IMR-90 (cell line): ENCODE measurements around the gene SOX9. TPM values are rescaled to one million over a fixed set of nuclear protein-coding genes. Genes with fewer than 3 reads are reported as not detected.

Experiments
- ATAC-seq: fragments of 200-7000 bp; cut with Tn5 transposase; 2 replicates; pipeline ENCODE4 v1.9.1; 2020; ENCODE audit warnings: low read depth, mild to moderate bottlenecking, moderate library complexity
- BruUV-seq: library from RNA; stranded (reverse); fragments of 400-500 nt; replicated peaks from 2 replicates; lab custom pipeline; 2021; lab: Mats Ljungman, UMichigan
- CTCF ChIA-PET: fragments of 300-600 bp; formaldehyde crosslinking; extraction: SDS; loops from one replicate; lab custom pipeline; 2021; ENCODE audit warnings: antibody characterized with exemption; lab: Yijun Ruan, JAX
- POLR2A ChIA-PET: fragments of 300-600 bp; sonication (Branson Sonifier 250); formaldehyde crosslinking; loops from one replicate; lab custom pipeline; 2022; ENCODE audit warnings: antibody characterized with exemption; ENCODE audit not compliant: unreplicated experiment; lab: Charles Lee
- DNase-seq: peaks from one replicate; pipeline ENCODE4 v3.0.0; 2013
- H2AFZ ChIP-seq: replicated peaks from 2 replicates; pipeline ENCODE3; 2013; ENCODE audit warnings: low read length, mild to moderate bottlenecking; ENCODE audit not compliant: poor library complexity
- H2AK5ac ChIP-seq: 2 replicates; pipeline ENCODE4 v1.6.1; 2013; ENCODE audit warnings: low read depth, low read length, inconsistent platforms
- H2AK9ac ChIP-seq: replicated peaks from 2 replicates; pipeline ENCODE3; 2013; ENCODE audit warnings: mild to moderate bottlenecking, low read depth, low read length, moderate library complexity; ENCODE audit not compliant: poor library complexity
- H2BK120ac ChIP-seq: 2 replicates; pipeline ENCODE4 v1.6.1; 2013; ENCODE audit warnings: low read depth, low read length, inconsistent platforms
- H2BK15ac ChIP-seq: 3 replicates; pipeline ENCODE4 v1.6.1; 2013; ENCODE audit warnings: low read depth, low read length, inconsistent platforms
- H2BK20ac ChIP-seq: 2 replicates; pipeline ENCODE4 v1.6.1; 2013; ENCODE audit warnings: low read depth, mild to moderate bottlenecking, inconsistent platforms, low read length, moderate library complexity
- H2BK5ac ChIP-seq: 2 replicates; pipeline ENCODE4 v1.6.1; 2013; ENCODE audit warnings: mild to moderate bottlenecking, low read depth, low read length, inconsistent platforms; ENCODE audit not compliant: poor library complexity, severe bottlenecking
- H3K14ac ChIP-seq: replicated peaks from 2 replicates; pipeline ENCODE4 v1.6.1; 2013; ENCODE audit warnings: low read depth, low read length, inconsistent platforms
- H3K18ac ChIP-seq: 2 replicates; pipeline ENCODE4 v1.6.1; 2013; ENCODE audit warnings: low read depth, low read length, control low read depth
- H3K23ac ChIP-seq: 2 replicates; pipeline ENCODE4 v1.6.1; 2013; ENCODE audit warnings: low read depth, low read length, inconsistent platforms
- H3K27ac ChIP-seq: 2 replicates; pipeline ENCODE4 v1.5.1; 2013; ENCODE audit warnings: mild to moderate bottlenecking, control low read depth, low read length; ENCODE audit not compliant: insufficient read depth
- H3K27me3 ChIP-seq: 2 replicates; pipeline ENCODE4 v1.6.1; 2013; ENCODE audit warnings: low read length; ENCODE audit not compliant: control insufficient read depth, insufficient read depth
- H3K36me3 ChIP-seq: 2 replicates; pipeline ENCODE4 v1.6.1; 2013; ENCODE audit warnings: low read length, mixed read lengths; ENCODE audit not compliant: control insufficient read depth, insufficient read depth
- H3K4ac ChIP-seq: 2 replicates; pipeline ENCODE4 v1.6.1; 2013; ENCODE audit warnings: low read depth, low read length, inconsistent platforms
- H3K4me1 ChIP-seq: 2 replicates; pipeline ENCODE4 v1.6.1; 2013; ENCODE audit warnings: low read length, mixed read lengths; ENCODE audit not compliant: control insufficient read depth, insufficient read depth
- H3K4me2 ChIP-seq: 2 replicates; pipeline ENCODE4 v1.6.1; 2013; ENCODE audit warnings: low read depth, mild to moderate bottlenecking, control low read depth, low read length, moderate library complexity
- H3K4me3 ChIP-seq: 2 replicates; pipeline ENCODE4 v1.5.1; 2013; ENCODE audit warnings: low read depth, mild to moderate bottlenecking, control low read depth, low read length, moderate library complexity; ENCODE audit not compliant: insufficient read depth
- H3K56ac ChIP-seq: 2 replicates; pipeline ENCODE4 v1.6.1; 2013; ENCODE audit warnings: low read length, inconsistent platforms; ENCODE audit not compliant: insufficient read depth; ENCODE audit errors: extremely low read depth
- H3K79me1 ChIP-seq, 2 experiments: 2 replicates each; pipeline ENCODE4 v1.6.1; 2013; ENCODE audit warnings: low read length in 2 of 2, inconsistent platforms in 1 of 2, low read depth in 1 of 2
- H3K9ac ChIP-seq: 2 replicates; pipeline ENCODE4 v1.6.1; 2013; ENCODE audit warnings: low read depth, low read length, control low read depth
- H3K9me1 ChIP-seq: 2 replicates; pipeline ENCODE4 v1.6.1; 2013; ENCODE audit warnings: low read length, inconsistent platforms; ENCODE audit not compliant: insufficient read depth
- H3K9me3 ChIP-seq: 2 replicates; pipeline ENCODE4 v1.6.1; 2013; ENCODE audit warnings: low read length; ENCODE audit not compliant: control insufficient read depth, insufficient read depth
- H4K20me1 ChIP-seq: 2 replicates; pipeline ENCODE4 v1.6.1; 2013; ENCODE audit warnings: low read length, inconsistent platforms; ENCODE audit not compliant: insufficient read depth
- H4K5ac ChIP-seq: 2 replicates; pipeline ENCODE4 v1.6.1; 2013; ENCODE audit warnings: mild to moderate bottlenecking, low read depth, low read length, control low read depth
- H4K8ac ChIP-seq, 2 experiments: 2 replicates each; pipeline ENCODE4 v1.6.1; 2013; ENCODE audit warnings: low read depth in 2 of 2, low read length in 2 of 2, control low read depth in 1 of 2, inconsistent platforms in 1 of 2
- H4K91ac ChIP-seq: 2 replicates; pipeline ENCODE4 v1.6.1; 2013; ENCODE audit warnings: low read depth, low read length, inconsistent platforms; ENCODE audit not compliant: insufficient read depth
- CEBPB ChIP-seq: IDR thresholded peaks from 2 replicates; pipeline ENCODE4 v1.6.1; 2012; ENCODE audit warnings: low read depth, low read length, improper control_type of control experiment
- MAFK ChIP-seq: IDR thresholded peaks from 2 replicates; pipeline ENCODE4 v1.6.1; 2012; ENCODE audit warnings: low read depth, low read length, improper control_type of control experiment
- MAZ ChIP-seq: IDR thresholded peaks from 2 replicates; pipeline ENCODE4 v1.6.1; 2012; ENCODE audit warnings: low read depth, mild to moderate bottlenecking, low read length, improper control_type of control experiment, moderate library complexity, borderline replicate concordance
- MXI1 ChIP-seq: IDR thresholded peaks from 2 replicates; pipeline ENCODE4 v1.6.1; 2012; ENCODE audit warnings: low read depth, mild to moderate bottlenecking, low read length, moderate library complexity, borderline replicate concordance
- NFE2L2 ChIP-seq: fragments of 150-350 bp; IDR thresholded peaks from 2 replicates; pipeline ENCODE4 v1.6.1; 2016; ENCODE audit warnings: low read depth, mild to moderate bottlenecking, low read length
- POLR2A ChIP-seq: IDR thresholded peaks from 2 replicates; pipeline ENCODE4 v1.6.1; 2012; ENCODE audit warnings: mild to moderate bottlenecking, low read depth, low read length
- RAD21 ChIP-seq: IDR thresholded peaks from 2 replicates; pipeline ENCODE4 v1.6.1; 2012; ENCODE audit warnings: low read length, improper control_type of control experiment
- RCOR1 ChIP-seq: IDR thresholded peaks from 2 replicates; pipeline ENCODE4 v1.6.1; 2012; ENCODE audit warnings: mild to moderate bottlenecking, low read length, improper control_type of control experiment; ENCODE audit not compliant: insufficient replicate concordance
- RFX5 ChIP-seq: IDR thresholded peaks from 2 replicates; pipeline ENCODE4 v1.8.0; 2012; ENCODE audit warnings: low read depth, mild to moderate bottlenecking, low read length, moderate library complexity
- SMC3 ChIP-seq: fragments of 150-350 bp; IDR thresholded peaks from 2 replicates; pipeline ENCODE4 v1.6.1; 2016; ENCODE audit warnings: low read depth, mild to moderate bottlenecking, antibody characterized with exemption, low read length, moderate library complexity
- WGBS, 2 experiments: methylation state at CpG; one replicate each; pipeline versions ENCODE4 v1.1.5 to v1.1.7; 2013; ENCODE audit warnings: missing lambda C conversion rate in 2 of 2; ENCODE audit not compliant: insufficient read length in 1 of 2; ENCODE audit errors: extremely low coverage in 2 of 2; 5-methylcytosine and 5-hydroxymethylcytosine counted together
- dilution Hi-C: fragments of 300-500 bp; cut with HindIII; formaldehyde crosslinking; loops from one replicate; pipeline ENCODE4 v1.14.3; 2018; ENCODE audit warnings: low sequenced_read_pairs; ENCODE audit not compliant: unreplicated experiment
- in situ Hi-C: fragments of 300-500 bp; cut with MboI; formaldehyde crosslinking; loops from 3 replicates; pipeline ENCODE4 v1.14.3; 2019; ENCODE audit warnings: low sequenced_read_pairs, inconsistent platforms, mixed read lengths
- intact Hi-C: fragments of 100-400 bp; cut with micrococcal nuclease; formaldehyde crosslinking; loops from 2 replicates; pipeline ENCODE4 v1.10.0; 2022
- polyA plus RNA-seq, 3 experiments: library from polyadenylated mRNA; depleted of rRNA; stranded (reverse); fragments of >200 nt; gene quantifications; 2 replicates each; pipeline ENCODE4 v1.2.3, GENCODE V29; 2012; ENCODE audit warnings: low replicate concordance in 1 of 3
- total RNA-seq: library from RNA; depleted of rRNA; stranded (reverse); fragments of >200 nt; gene quantifications from 2 replicates; pipeline ENCODE4 v1.2.3, GENCODE V29; 2012
- TF ChIP-seq, protein P1 (sequence below): conservative IDR thresholded peaks from 2 replicates; pipeline ENCODE4 v1.5.1; 2012; ENCODE audit warnings: mild to moderate bottlenecking, low read depth, low read length, improper control_type of control experiment

Gene SOX9
- total and polyA plus RNA-seq, 2 of the 4 experiments (the other 2 are of a cell fraction), result 4.1 to 12.7 TPM

GRCh38 chr17:72075995-72076677 lies 44.7 kb upstream of the SOX9 start:
- no peak overlapping the region for H4K8ac ChIP-seq
- H3K23ac ChIP-seq, result no peak overlapping the region
- H3K18ac ChIP-seq, result no peak overlapping the region
- no peaks in the 10 kb centered on the region for H4K20me1 ChIP-seq
- no peak overlapping the region for H2BK15ac ChIP-seq
- no peaks in the 10 kb centered on the region for H3K79me1 ChIP-seq
- intact Hi-C loops (no loop called here), dilution Hi-C loops (no loop called here), in situ Hi-C loops (no loop called here)
- DNase-seq (no peak), ATAC-seq (no peak)
- H2BK20ac ChIP-seq, result no peak overlapping the region
- no peak overlapping the region for H3K4me3 ChIP-seq
- no peak overlapping the region for H3K27ac ChIP-seq
- no peak overlapping the region for H2AK9ac ChIP-seq
- H3K36me3 ChIP-seq, result no peaks in the 10 kb centered on the region
- H3K9me3 ChIP-seq, result no peaks in the 10 kb centered on the region
- H4K5ac ChIP-seq, result no peak overlapping the region
- H3K56ac ChIP-seq, result no peak overlapping the region
- no peak overlapping the region for H4K91ac ChIP-seq
- POLR2A ChIA-PET, result no interaction called here
- no peak overlapping the region for H2BK120ac ChIP-seq
- H3K4me2 ChIP-seq, result no peak overlapping the region
- H3K4me1 ChIP-seq, result no peaks in the 10 kb centered on the region
- peaks cover 18% of the 10 kb centered on the region for H3K27me3 ChIP-seq
- no peak overlapping the region for H2BK5ac ChIP-seq
- BruUV-seq, result no TSS peak
- no peak overlapping the region for H3K9ac ChIP-seq
- H3K9me1 ChIP-seq, result no peaks in the 10 kb centered on the region
- TF ChIP-seq SMC3 (no peak), CEBPB (no peak), NFE2L2 (no peak), MAZ (no peak), MAFK (no peak), MXI1 (no peak), RAD21 (no peak), POLR2A (no peak), RFX5 (no peak), RCOR1 (no peak)
- TF ChIP-seq, protein P1, sequence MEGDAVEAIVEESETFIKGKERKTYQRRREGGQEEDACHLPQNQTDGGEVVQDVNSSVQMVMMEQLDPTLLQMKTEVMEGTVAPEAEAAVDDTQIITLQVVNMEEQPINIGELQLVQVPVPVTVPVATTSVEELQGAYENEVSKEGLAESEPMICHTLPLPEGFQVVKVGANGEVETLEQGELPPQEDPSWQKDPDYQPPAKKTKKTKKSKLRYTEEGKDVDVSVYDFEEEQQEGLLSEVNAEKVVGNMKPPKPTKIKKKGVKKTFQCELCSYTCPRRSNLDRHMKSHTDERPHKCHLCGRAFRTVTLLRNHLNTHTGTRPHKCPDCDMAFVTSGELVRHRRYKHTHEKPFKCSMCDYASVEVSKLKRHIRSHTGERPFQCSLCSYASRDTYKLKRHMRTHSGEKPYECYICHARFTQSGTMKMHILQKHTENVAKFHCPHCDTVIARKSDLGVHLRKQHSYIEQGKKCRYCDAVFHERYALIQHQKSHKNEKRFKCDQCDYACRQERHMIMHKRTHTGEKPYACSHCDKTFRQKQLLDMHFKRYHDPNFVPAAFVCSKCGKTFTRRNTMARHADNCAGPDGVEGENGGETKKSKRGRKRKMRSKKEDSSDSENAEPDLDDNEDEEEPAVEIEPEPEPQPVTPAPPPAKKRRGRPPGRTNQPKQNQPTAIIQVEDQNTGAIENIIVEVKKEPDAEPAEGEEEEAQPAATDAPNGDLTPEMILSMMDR, result no peak
- peak overlapping the region; percentile 37 for H2AFZ ChIP-seq
- no peak overlapping the region for H3K14ac ChIP-seq
- CTCF ChIA-PET, result interaction anchor here (0.8 kb wide), 1 partner anchor 9 kb away, joined by 4 read pairs; no protein-coding TSS in a partner anchor
- no peak overlapping the region for H2AK5ac ChIP-seq
- 80% methylated on average over 1 of the region's 7 CpGs; no CpG with 5 or more reads in 1 of the 2 experiments for WGBS, 2 experiments
- no peak overlapping the region for H3K4ac ChIP-seq
